HepG2 (cell line): ENCODE data around the gene CNFN. TPM values are rescaled to one million over a fixed set of nuclear protein-coding genes. Genes with fewer than 3 reads are reported as not detected.
A peak's percentile ranks its signal among the peaks of the same experiment; 100 is the strongest.

ENCODE experiments used
- ARID2 ChIP-seq: sonication (generic); formaldehyde crosslinking; IDR thresholded peaks from 2 replicates; pipeline ENCODE4 v1.8.1; 2022; ENCODE audit warnings: mild to moderate bottlenecking, missing genetic modification reagents, borderline replicate concordance
- ATF4 ChIP-seq, 2 experiments: fragments of 450-650 bp in 1 of 2; sonication (generic) in 1 of 2; formaldehyde crosslinking; IDR thresholded peaks; 2 replicates each; pipeline versions ENCODE4 v1.5.0 to v1.8.0; 2020 to 2022; ENCODE audit warnings: mild to moderate bottlenecking in 1 of 2, missing genetic modification reagents in 1 of 2
- CEBPB ChIP-seq: IDR thresholded peaks from 2 replicates; pipeline ENCODE4 v1.6.1; 2011; ENCODE audit warnings: low read depth, low read length, improper control_type of control experiment, borderline replicate concordance
- CEBPG ChIP-seq: IDR thresholded peaks from 2 replicates; pipeline ENCODE4 v1.6.1; 2016
- FOSL2 ChIP-seq: sonication (generic); formaldehyde crosslinking; IDR thresholded peaks from 2 replicates; pipeline ENCODE4 v1.4.0; 2020; ENCODE audit warnings: missing genetic modification reagents
- GABPB1 ChIP-seq: IDR thresholded peaks from 2 replicates; pipeline ENCODE4 v1.6.1; 2016; ENCODE audit warnings: mild to moderate bottlenecking, missing genetic modification reagents, moderate library complexity, missing compliant biosample characterization
- KDM2A ChIP-seq: sonication (generic); formaldehyde crosslinking; IDR thresholded peaks from 2 replicates; pipeline ENCODE4 v1.4.0; 2020; ENCODE audit warnings: low read depth, missing genetic modification reagents, borderline replicate concordance
- MYPOP ChIP-seq: sonication (generic); formaldehyde crosslinking; IDR thresholded peaks from 2 replicates; pipeline ENCODE4 v1.8.1; 2023; ENCODE audit warnings: mild to moderate bottlenecking, moderate library complexity, missing genetic modification reagents
- PHF8 ChIP-seq: sonication (generic); formaldehyde crosslinking; IDR thresholded peaks from 2 replicates; pipeline ENCODE4 v1.5.0; 2020; ENCODE audit warnings: missing genetic modification reagents
- RAD21 ChIP-seq: fragments of 450-650 bp; formaldehyde crosslinking; IDR thresholded peaks from 2 replicates; pipeline ENCODE4 v1.5.0; 2020; ENCODE audit warnings: mild to moderate bottlenecking
- SAP130 ChIP-seq: IDR thresholded peaks from 2 replicates; pipeline ENCODE4 v1.6.1; 2016; ENCODE audit warnings: low read depth
- SP2 ChIP-seq: sonication (generic); formaldehyde crosslinking; IDR thresholded peaks from 2 replicates; pipeline ENCODE4 v1.5.1; 2020; ENCODE audit warnings: mild to moderate bottlenecking, missing genetic modification reagents
- TEAD3 ChIP-seq: optimal IDR thresholded peaks from 2 replicates; pipeline ENCODE3; 2016; ENCODE audit warnings: borderline replicate concordance
- UBTF ChIP-seq: sonication (generic); formaldehyde crosslinking; IDR thresholded peaks from 2 replicates; pipeline ENCODE4 v1.4.0; 2020; ENCODE audit warnings: mild to moderate bottlenecking, missing genetic modification reagents
- XRCC5 ChIP-seq: fragments of 200-400 bp; formaldehyde crosslinking; optimal IDR thresholded peaks from 2 replicates; pipeline ENCODE3; 2017; ENCODE audit warnings: mild to moderate bottlenecking, low read length
- ZFX ChIP-seq: sonication (generic); formaldehyde crosslinking; IDR thresholded peaks from 2 replicates; pipeline ENCODE4 v1.4.0; 2020; ENCODE audit warnings: mild to moderate bottlenecking, low read depth, missing genetic modification reagents, moderate library complexity
- ZNF446 ChIP-seq: sonication (generic); formaldehyde crosslinking; IDR thresholded peaks from 2 replicates; pipeline ENCODE4 v1.5.0; 2020; ENCODE audit warnings: mild to moderate bottlenecking, missing genetic modification reagents
- ZNF800 ChIP-seq: sonication (generic); formaldehyde crosslinking; IDR thresholded peaks from 2 replicates; pipeline ENCODE4 v1.4.0; 2020; ENCODE audit warnings: missing genetic modification reagents
- ZNF83 ChIP-seq: sonication (generic); formaldehyde crosslinking; IDR thresholded peaks from 2 replicates; pipeline ENCODE4 v1.4.0; 2020; ENCODE audit warnings: missing genetic modification reagents, mild to moderate bottlenecking, borderline replicate concordance
- polyA plus RNA-seq, 8 experiments: library from polyadenylated mRNA; depleted of rRNA in 3 of 8; stranded (reverse) in 7 of 8; unstranded in 1 of 8; fragments of >200 nt; fragmentation: Illumina TruSeq in 4 of 8; extraction: Trizol in 4 of 8; gene quantifications; 2 replicates each; pipeline versions ENCODE4 v1.2.1 to v1.2.3, GENCODE V29; 2011 to 2016; ENCODE audit warnings: low read depth in 4 of 8, missing spikeins in 1 of 8, mixed read lengths in 1 of 8; ENCODE audit not compliant: insufficient read depth in 1 of 8
- total RNA-seq, 5 experiments: library from RNA; depleted of rRNA; stranded (reverse); fragments of >200 nt; fragmentation: Illumina TruSeq; extraction: Trizol; gene quantifications; 2 replicates each; pipeline ENCODE4 v1.2.3, GENCODE V29; 2016; ENCODE audit warnings: low read depth in 1 of 5
- TF ChIP-seq, protein P1 (sequence below): sonication (generic); formaldehyde crosslinking; conservative IDR thresholded peaks from 2 replicates; pipeline ENCODE4 v1.5.0; 2020; ENCODE audit warnings: missing genetic modification reagents

CNFN gene
- total and polyA plus RNA-seq, 2 of the 13 experiments (the other 11 are each of a cell fraction or from before 2014, with no cell fraction given), result 0.35 to 1.1 TPM

DNA sequence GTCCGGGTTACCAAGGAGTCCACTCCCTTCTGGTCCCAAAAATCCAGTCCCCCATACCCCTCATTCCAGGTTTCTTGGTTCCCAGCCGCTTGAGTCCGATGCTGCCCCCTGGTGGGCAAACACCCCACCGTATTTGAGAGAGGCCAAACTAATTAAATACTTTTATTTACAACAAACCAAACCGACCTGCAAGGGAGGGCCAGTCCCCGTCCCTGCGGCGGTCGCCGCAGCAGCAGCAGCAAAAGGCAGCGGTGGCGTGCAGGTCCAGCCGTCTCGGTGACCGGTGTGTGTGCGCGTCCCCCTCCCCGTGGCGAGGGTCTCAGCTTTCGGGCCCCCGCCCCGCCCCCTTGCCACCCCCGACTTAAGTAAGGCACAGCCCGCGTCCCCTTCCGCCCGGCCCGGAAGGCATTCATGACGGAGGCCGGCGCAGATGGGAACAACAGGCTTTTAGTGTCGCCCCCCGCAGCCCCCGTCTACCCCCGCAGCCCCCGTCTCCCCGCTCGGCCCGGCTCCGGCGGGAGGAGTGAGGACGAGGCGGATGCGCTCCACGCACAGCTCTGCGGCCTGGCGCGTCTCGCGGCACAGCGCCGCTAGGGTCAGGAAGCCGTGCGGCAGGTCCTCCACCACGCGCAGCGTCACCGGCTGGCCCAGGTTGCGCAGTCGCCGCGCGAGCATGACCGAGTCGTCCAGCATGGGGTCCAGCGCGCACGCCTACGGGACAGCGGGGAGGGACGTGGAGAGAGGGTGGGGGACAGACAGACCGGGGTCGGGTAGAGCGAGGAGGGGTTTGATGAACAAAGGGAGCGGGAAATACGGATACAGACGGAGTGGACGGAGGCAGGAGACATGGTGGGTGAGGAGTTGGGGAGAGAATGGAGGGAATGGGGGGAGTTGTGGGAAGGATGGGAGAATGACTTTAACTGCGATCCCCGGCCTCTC is 11.5 kb upstream of the CNFN start (continued):
- TF ChIP-seq, protein P1, sequence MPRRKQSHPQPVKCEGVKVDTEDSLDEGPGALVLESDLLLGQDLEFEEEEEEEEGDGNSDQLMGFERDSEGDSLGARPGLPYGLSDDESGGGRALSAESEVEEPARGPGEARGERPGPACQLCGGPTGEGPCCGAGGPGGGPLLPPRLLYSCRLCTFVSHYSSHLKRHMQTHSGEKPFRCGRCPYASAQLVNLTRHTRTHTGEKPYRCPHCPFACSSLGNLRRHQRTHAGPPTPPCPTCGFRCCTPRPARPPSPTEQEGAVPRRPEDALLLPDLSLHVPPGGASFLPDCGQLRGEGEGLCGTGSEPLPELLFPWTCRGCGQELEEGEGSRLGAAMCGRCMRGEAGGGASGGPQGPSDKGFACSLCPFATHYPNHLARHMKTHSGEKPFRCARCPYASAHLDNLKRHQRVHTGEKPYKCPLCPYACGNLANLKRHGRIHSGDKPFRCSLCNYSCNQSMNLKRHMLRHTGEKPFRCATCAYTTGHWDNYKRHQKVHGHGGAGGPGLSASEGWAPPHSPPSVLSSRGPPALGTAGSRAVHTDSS (CRISPR knock-in tag), result no peak
- TF ChIP-seq ZNF446 (CRISPR knock-in tag) (no peak), ZFX (CRISPR knock-in tag) (peak; percentile 42; the same call in 1 of the 2 replicates), ZNF83 (CRISPR knock-in tag) (no peak), ZNF800 (CRISPR knock-in tag) (peak; percentile 84; the same call in 1 of the 2 replicates), SP2 (CRISPR knock-in tag) (no peak), ARID2 (CRISPR knock-in tag) (no peak), XRCC5 (peak; percentile 48), TEAD3 (CRISPR knock-in tag) (peak; percentile 5), KDM2A (CRISPR knock-in tag) (peak; percentile 57; the same call in 1 of the 2 replicates), MYPOP (CRISPR knock-in tag) (peak; percentile 46; the same call in 1 of the 2 replicates), SAP130 (CRISPR knock-in tag) (0 out of 2 replicates have a peak, but pooled peaks have one; percentile 13), CEBPG (peak; percentile 42), RAD21 (peak; percentile 24; the same call in 1 of the 2 replicates), CEBPB (peak; percentile 6; the same call in 1 of the 2 replicates), FOSL2 (CRISPR knock-in tag) (0 out of 2 replicates have a peak, but pooled peaks have one; percentile 18), ATF4 (CRISPR knock-in tag; IDR thresholded peaks at IDR 0.05) (0 out of 4 replicates have a peak, but pooled peaks of 1 of the 2 experiments have one; percentile 15), UBTF (peak; percentile 59; the same call in 1 of the 2 replicates), GABPB1 (CRISPR knock-in tag) (peak; percentile 32; the same call in 1 of the 2 replicates), PHF8 (CRISPR knock-in tag) (peak; percentile 45)
